GM21529 (cell line): Measurements from ENCODE around the gene PLIN1.
"Not testable (repeated sequence)": the region's sequence is repeated elsewhere in the genome, so short reads cannot be mapped to it uniquely, and the experiment has no call there.

ENCODE experiments used
- ATAC-seq: cut with Tn5 transposase; IDR thresholded peaks from one replicate; pipeline ENCODE4 v1.9.1; 2021; ENCODE audit not compliant: unreplicated experiment

PLIN1 gene, protein sequence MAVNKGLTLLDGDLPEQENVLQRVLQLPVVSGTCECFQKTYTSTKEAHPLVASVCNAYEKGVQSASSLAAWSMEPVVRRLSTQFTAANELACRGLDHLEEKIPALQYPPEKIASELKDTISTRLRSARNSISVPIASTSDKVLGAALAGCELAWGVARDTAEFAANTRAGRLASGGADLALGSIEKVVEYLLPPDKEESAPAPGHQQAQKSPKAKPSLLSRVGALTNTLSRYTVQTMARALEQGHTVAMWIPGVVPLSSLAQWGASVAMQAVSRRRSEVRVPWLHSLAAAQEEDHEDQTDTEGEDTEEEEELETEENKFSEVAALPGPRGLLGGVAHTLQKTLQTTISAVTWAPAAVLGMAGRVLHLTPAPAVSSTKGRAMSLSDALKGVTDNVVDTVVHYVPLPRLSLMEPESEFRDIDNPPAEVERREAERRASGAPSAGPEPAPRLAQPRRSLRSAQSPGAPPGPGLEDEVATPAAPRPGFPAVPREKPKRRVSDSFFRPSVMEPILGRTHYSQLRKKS

DNA sequence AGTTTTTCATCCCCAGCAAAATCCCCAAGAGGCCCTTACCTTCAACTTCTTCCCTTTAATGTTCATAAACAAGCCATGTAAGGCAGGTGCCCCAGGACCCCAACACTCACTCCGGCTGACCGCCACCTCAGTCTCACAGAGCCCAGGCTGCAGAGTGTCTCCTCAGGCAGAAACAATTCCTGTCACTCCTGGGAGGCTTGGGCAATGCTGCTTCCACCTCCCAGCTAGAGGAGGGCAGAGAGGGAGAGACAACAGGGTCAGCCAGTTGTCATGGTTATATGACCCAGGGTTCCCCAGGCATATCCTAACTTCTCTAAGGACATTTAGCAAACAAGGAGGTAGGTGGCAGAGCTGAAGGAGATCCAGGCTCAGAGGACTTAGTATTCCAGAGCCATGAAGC, at the start of gene PLIN1:
Gene PLIN1, minus strand, starts transcription at position 156 of the 400 bp plus-strand sequence. CDS start 1,878 bp downstream, outside the sequence.
- no peak for ATAC-seq

DNA sequence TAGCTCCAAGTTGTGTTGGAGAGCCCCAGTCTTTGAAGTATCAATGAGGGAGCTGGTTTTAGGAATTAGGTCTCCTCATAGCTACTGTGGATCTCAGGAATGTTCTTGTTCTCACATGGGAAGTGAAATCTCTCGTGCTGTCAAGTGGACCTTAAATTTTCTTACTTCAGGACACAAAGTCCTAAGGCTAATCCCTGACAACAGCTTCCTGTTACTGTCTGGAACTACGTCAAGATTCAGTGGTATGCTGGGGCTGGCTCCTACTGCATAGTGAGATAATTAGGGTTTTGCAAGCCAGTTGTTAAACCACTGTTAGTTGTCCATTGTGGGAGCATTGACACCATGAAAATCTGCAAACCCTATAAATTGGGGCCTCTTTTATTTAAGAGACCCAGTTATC, 49.1 kb upstream of the PLIN1 start:
- no peak for ATAC-seq

DNA sequence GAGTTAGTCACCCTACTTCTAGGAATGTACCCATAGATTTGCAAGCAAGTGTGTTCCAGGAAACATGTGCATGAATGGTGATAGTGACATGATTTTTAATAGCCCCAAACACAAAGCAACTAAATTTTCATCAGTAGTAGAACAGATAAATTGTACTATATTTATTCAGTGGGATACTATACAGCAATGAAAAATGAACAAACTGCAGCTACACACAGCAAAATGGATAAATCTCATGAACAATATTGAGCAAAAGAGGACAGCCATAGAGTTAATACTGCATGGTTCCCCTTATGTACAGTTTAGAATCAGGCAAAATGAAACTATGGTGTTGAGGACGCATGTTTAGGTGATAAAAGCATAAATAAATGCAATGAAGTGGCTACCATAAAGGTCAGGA, 45.9 kb upstream of the PLIN1 start:
- ATAC-seq = no peak

DNA sequence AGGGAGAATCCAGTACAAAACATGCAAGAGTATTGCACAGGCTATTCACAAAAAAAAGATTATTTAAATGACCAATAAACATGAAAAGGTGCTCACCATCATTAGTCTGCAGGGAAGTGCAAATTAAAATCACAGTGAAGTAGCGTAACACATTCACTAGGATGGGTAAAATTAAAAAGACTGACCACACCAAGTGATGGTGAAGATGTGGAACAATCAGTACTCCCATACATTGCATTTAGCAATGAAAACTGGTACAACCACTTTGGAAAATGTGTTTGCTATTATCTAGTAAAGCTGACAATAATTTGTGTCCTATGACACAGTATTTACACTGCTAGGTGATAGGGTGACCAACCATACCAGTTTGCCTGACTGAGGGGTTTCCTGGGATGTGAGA, 45.5 kb upstream of the PLIN1 start:
- ATAC-seq = no peak

DNA sequence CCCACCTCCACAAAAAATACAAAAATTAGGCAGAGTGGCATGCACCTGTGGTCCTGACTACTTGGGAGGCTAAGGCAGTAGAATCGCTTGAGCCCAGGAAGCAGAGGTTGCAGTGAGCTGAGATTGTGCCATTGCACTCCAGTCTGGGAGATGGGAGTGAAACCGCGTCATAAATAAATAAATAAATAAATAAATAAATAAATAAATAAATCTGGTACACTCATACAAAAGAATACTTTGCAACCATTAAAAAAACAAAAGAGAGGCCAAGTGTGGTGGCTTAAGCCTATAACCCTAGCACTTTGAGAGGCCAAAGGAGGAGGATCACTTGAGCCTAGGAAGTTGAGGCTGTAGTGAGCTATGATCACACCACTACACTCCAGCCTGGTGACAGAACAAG, 43.9 kb upstream of the PLIN1 start:
- no peak for ATAC-seq

DNA sequence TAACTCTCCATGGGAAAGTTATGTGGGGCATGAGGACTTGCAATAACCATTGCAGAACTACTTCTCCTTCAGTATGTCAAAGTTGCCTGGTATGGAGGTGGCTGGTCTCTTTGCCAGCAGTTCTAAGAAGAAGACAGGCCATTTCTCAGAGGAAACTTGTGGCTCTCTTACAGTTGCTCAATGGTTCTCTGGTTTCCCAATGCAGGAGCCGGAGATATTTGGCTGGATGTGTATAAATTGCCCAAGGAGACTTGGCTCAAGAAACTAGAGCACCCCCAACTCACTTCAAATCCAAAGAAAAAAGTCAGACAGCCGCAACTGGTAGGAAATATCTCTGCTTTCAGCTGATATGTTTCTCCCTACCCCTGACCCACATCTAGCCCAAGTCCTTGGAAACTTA, 35.6 kb upstream of the PLIN1 start:
- no peak for ATAC-seq

DNA sequence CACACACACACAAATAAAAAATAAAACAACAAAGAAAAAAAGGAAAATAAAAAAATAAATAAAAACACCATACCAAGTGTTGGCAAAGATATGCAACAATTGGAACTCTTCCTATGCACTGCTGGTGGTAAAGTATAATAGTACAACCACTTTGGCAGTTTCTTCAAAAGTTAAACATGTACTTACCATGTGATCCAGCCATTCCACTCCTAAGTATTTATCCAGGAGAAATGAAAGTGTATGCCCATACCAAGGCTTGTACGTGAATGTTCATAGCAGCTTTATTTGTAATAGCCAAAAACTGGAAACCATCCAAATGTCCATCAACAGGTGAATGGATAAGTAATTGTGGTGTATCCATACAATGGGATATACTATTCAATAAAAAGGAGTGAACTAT, 28.4 kb upstream of the PLIN1 start:
- ATAC-seq = no peak

DNA sequence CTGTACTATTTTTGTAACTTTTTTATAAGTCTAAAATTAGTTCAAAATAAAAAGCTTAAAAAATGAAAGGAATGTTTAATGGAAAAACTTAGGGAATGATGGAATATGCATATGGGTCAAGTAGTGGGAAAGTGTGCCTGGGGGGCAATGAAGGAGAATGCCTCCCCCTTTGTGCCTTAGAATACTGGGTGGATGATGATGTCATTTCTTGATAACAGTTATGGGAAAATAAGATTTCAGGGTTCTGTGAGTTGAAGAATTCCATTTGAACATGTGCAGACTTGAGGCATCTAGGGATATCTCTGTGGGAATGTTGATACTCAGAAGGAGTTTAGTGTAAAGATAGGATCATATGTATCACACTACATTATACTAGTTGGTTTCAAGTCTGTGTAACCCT, 25.2 kb upstream of the PLIN1 start:
- ATAC-seq = no peak

DNA sequence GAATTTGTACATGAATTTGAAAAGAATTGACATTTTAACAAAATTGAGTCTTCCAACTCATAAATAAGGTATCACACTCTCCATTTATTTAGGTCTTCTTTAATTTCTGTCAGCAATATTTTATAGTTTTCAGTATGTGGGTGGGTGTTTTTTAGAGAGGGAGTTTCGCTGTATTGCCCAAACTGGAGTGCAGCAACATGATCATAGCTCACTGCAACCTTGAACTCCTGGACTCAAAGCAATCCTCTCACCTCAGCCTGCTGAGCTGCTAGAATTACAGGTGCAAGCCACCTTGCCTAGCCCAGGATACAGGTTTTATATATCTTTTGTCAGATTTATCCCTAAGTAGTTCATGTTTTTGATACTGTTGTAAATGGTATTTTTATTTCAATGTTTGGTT, 16.0 kb upstream of the PLIN1 start:
- ATAC-seq = no peak

DNA sequence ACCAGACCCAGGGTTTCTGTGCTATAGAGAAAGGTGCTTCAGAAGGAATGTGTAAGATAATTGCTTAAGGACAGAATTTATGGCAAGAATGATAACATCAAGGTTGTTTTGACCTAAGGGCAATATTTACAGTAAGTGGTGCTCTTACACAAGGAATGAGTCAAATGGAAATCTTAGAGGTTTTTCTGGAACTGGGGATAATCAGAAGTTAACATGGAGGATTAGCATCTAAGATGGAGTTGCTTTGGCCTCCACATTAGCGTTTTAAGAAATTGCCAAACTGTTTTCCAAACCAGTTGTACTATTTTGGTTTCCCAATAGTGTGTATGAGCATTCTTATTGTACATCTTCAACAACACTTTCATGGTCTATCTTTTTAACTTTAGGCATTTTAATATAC, 14.5 kb upstream of the PLIN1 start:
- no peak for ATAC-seq

DNA sequence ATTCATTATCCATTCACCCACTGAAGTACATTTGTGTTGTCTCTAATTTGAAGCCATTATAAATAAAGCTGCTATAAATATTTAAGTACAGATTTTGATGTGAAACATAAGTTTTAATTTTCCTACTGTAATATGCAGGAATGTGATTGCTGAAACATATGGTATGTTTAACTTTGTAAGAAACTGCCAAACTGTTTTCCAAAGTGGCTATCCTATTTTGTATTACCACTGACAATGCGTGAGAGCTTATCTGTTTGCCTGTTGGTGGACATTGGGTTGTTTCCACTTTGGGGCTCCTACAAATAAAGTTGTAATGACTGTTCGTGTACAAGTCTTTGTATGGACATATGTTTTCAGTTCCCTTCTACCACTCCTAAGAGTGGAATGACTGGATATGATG, 13.9 kb upstream of the PLIN1 start:
- ATAC-seq = no peak

DNA sequence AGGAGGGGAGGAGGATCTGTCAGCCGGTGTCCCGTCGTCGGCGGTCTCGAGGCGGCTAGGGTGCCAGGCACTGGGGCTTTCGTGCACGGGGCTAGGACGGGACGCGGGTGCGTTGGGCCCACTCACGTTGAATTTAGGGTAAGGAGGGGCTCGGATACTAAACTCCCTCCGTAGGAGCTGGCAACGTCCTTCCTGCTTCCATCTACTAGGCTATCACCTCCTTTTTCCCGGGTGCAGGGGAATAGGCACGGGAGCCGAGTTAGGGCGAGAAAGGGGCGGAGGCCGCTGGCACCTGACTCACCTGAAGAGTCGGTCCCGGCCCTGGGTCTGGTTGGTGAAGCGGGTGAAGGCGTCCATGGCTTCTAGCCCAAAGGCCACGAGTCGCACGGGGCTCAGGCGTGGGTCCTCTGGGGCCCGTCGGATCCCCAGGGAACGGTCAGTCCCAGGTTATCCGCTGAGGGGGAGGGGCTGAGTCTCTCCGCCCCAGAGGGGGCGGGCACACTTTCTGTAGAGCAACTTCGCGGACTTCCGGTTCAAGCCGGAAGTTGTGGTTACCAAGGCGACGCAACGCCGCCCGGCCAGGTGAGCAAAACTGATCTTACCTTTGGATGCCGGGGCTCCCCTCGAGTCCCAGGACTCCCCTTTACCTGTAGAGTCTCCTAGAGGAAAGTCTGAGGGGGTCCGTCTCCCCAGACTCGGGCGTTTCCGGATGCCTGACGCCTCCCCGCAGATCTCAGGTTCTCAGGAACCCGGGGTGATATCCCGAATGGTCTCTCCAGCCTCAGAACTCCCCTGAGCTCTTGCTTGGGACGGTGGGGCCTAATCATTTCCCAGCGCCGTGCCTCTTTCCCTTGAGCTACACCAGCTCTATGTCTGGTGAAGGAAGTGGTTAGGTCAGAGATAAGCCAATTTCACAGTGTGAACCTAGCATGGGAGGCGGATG, 11.4 kb upstream of the PLIN1 start, which contains the start of the genes PEX11A and WDR93:
Gene PEX11A, minus strand, starts transcription at position 479 of the 943 bp plus-strand sequence. Its CDS starts 122 bp downstream, at position 357.
Gene WDR93, plus strand, starts transcription at position 536 of the 943 bp plus-strand sequence. CDS start 10,936 bp downstream, outside the sequence.
- ATAC-seq = peak; percentile 91

DNA sequence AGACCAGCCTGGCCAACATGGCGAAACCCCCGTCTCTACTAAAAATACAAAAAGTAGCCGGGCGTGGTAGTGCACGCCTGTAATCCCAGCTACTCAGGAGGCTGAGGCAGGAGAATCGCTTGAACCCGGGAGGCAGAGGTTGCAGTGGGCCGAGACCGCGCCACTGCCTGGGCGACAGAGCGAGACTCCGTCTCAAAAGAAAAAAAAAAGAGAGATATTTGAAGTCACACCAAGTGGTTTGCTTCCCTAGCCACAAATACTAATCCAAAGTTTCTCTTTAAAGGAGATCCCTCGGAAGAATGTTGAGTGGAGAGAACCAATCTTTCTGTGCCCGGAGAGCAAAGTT, 10.7 kb upstream of the PLIN1 start:
- not testable (repeated sequence) for ATAC-seq

DNA sequence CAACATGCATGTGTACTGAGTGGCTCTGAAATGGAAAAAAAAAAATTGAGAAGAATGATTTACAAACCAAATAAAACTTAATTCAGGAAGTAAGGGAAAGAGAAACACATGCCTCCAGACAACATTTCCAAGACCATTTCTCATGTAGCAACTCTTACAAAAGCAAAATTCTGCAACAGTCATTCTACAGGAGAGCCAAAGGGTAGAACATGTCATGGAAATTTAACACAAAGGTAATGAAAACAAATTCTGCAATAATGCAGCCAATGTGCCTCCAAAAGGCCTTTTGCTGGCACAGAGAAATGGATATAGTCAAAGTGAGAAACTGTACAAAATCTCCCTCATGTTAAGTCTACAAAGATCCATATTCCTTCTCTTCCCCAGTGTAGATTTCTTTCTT, 7.4 kb upstream of the PLIN1 start:
- ATAC-seq = no peak

DNA sequence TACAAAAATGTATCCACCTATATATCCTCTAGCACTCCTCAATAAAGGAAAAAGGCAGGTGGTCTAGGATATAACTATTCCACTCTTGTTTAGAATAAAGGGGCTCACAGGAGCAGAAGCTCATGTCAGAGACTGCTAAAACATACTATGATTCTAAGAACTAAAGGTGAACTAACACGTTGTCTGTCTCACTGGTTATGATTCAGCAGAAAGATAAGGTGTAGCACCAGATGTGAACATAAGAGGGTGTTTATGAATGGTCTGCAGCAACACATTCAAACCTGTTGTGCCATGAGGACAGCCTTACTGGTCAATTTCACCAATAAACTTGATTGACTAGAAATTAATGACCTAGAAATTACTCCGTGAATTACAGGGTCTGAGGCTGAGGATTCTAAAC, 6.8 kb upstream of the PLIN1 start:
- no peak for ATAC-seq

DNA sequence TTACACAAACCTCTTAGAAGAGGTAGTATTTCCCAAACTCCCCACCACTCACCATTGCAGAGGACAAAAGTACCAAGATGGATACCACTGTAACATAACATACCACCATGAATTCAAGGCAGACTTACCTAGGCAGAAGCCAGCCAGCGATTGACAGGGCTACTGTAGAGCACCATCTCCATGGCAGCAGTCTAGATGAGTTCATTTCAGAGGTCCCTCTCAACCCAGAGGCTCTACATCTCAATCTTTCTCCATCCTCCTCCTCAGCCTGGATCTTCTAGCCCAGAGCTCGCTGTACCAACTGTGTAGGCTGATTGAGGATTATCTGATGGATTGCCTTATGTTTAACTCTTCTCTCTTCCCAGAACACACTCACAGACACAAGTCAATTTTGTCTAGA, 2.0 kb upstream of the PLIN1 start:
- no peak for ATAC-seq

DNA sequence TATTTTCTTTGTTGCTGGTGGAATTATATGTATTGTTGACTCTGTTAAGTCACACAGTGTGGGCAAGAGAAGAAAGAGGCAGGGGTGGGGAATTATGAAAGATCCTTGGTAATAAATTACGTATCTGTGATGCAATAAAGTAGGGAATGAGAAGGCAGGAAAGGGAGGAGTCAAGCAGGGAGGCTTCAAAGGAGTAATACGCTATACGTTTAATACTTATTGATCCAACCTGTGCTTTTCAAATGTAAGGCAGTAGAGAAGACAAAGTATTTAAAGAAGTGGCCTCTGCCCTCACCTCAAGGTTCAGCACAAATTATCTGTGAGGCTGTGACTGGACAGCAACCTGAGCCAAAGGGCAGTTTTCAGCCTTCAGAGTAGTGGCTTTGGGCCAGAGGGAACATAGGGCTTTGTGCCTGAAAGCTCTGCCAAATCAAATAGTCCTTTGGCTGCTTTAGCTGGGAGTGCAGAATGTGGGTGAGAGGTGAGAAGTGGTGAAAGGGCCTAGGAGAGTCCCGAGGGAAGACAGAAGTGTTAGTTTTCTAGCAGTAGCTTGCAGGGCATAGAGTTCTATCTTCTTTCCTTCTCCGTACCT, 1.2 kb upstream of the PLIN1 start:
- no peak for ATAC-seq

DNA sequence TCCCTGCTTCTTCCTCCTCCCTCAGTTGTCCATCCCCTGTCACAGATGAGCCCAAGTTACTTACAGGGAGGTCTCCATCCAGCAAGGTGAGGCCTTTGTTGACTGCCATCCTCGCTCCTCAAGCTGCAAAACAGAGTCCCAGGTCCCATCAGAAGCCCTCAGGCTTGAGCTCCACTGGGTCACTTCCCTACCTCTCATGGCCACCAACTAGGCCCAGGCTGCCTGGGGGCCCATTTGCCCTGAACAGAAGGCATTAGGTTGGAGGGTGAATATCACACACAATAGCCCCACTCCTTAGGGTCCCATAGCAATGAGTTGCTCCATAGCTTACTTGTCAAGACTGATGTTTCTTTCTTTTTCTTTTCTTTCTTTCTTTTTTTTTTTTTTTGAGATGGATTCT, 1.8 kb downstream of the PLIN1 start:
- no peak for ATAC-seq

DNA sequence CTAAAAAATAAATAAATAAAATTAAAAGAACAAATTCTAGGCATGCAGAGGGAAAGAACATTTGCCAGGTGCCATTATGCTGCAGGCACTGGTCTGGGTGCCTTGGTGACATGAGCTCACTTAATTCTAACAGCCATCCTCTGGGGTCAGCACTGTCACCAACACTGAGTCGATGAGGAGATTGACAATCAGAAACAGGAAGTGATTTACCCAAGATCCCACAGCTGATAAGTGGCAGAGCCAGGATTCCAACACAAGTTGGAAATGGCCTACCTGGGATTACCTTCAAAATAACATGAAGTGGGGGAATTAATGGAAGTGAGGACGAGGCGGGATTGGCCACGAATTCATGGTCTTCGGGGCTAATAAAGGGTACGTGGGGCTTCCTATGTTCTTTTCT, 3.6 kb downstream of the PLIN1 start:
- ATAC-seq = no peak

DNA sequence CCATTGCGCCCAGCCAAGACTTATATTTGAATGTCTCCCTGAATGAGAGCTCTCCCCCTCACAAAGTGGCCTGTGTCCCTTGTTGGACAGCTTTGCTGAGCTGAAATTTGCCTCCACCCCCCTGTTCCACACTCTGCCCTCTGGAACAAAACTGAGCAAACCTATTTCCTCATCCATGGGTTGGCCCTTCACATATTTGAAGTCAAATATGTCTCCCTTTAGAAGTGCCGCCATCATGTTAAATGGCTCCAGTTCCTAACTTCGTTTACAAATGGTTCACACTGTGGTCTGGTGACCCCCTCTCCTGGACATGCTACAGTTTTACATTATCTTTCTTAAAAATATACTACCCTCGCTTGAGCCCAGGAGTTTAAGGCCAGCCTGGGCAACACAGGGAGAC, 4.6 kb downstream of the PLIN1 start:
- ATAC-seq = no peak

DNA sequence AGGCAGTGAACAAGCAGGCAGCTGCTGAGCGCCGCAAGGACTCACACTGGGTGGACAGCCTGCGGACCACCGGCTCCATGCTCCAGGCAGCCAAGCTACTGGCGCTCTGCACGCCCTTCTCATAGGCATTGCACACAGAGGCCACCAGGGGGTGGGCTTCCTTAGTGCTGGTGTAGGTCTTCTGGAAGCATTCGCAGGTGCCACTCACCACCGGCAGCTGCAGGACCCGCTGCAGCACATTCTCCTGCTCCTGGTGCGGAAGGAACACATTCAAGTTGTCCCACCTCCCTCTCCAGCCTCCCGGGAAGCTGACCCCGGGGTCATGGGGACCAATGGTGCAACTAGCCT, 6.0 kb downstream of the PLIN1 start:
- no peak for ATAC-seq
